HG03565 (cell line): ENCODE data around the gene PIK3CD.

Experiments used
- ATAC-seq: cut with Tn5 transposase; IDR thresholded peaks from one replicate; pipeline ENCODE4 v1.9.1; 2021; ENCODE audit warnings: mild to moderate bottlenecking, moderate library complexity; ENCODE audit not compliant: unreplicated experiment

Gene PIK3CD

DNA sequence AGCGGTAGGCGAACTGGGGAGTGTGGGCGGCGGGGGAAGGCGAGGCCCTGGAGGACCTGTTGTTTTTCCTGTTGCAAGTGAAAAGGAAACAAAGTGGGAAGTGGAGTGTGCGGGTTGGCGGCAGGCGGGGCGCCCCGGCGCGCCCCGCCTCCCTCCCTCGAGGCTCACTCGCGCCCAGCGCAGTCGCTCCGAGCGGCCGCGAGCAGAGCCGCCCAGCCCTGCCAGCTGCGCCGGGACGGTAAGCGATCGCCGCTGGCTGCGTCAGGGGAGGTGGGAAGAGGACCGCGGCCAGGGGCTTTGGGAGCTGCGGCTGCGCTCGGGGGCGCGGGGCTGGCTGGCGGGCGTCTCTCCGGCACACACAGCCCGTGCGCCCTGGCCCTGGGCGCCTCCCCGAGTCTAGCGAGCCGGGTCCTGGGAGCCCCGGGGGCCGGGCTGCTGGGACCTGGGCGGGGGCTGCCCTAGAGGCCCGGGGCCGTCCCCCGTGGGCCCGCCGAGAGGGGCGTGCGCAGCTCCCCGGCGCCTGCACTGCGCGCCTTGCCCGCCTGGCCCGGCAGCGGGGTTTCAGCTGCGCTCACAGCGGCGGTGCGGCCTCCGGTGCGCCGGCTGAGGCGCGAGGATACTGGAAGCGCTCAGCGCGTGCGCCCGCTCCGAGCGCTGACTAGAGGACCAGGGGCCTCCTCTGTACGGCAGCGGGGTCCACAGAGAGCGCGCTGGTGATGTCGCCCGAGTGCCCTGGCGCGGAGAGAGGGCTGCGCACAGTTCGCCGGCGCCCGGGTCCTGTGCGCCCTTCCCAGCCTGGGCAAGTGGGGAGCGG is at the start of gene PIK3CD:
Gene PIK3CD (plus strand): TSS at position 167 of the 814 bp plus-strand sequence. CDS start 58,725 bp downstream, outside the sequence.
- no peak for ATAC-seq

DNA sequence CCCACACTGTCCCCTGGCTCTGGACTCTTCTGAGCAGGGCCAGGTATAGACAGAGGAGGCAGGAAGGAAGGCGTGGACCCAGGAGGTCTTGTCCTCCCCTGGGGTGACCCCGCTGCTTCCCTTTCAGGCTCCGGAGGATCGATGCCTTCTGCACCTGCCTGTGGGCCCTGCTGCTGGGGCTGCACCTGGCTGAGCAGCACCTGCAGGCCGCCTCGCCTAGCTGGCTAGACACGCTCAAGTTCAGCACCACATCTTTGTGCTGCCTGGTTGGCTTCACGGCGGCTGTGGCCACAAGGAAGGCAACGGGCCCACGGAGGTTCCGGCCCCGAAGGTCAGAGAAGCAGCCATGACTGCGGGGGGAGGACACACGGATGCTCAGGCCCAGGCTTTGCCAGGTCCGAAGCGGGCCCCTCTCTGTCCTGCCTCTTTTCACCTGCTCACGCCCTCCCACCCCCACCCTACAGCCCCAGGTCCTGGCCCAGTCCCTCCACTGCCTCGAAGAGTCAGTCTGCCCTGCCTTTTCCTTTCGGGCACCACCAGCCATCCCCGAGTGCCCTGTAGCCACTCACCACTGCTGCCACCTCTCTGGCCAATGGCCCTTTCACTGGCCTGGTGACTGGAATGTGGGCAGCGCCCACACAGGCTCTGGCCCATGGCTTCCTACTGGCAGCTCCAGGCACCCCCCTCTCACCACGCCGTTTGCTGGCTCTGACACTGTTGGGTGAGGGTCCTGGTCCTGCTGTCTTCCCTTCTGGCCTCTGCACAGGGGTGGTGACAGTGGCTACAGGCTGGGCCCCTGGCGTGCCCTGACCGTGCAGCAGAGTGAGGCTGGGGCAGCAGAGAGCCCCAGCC is 49.4 kb upstream of the PIK3CD start:
- ATAC-seq, result no peak

DNA sequence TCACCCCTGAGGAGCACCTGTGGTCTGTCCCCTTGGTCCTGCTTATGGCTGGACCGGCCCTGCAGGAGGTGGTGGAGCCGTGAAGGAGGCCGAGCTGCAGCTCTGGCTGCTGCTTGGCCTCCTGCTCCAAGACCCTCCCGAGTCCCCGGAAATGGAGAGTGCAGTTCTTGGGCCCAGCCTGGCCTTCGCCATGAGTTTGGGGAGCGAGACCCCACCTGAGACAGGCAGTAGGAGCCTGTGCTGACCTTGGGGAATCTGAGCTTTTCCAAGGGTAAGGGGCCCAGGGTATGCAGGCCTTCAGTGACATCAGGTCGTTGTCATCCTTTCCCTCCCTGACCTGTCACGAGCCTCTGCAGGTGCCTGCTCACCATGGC is 48.8 kb upstream of the PIK3CD start:
- no peak for ATAC-seq

DNA sequence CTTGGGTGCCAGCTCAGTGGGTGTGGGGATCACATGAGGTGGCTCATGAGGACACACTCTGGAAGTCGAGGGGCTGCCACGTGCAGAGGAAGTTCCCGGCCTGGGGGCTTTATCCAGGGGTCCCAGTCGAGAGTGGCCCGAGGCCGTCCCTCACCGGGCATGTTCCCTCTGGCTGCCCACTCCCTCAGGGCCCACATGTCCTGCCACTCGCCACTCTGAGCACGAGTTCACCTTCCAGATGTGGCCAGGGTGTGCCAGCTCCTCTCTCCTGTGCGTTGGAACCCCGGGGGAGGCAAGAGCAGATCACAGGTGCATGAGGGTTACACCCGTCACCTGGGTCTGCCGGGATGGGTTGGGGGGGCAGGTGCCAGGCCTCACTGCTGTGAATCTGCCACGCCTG is 48.2 kb upstream of the PIK3CD start:
- ATAC-seq, result no peak

DNA sequence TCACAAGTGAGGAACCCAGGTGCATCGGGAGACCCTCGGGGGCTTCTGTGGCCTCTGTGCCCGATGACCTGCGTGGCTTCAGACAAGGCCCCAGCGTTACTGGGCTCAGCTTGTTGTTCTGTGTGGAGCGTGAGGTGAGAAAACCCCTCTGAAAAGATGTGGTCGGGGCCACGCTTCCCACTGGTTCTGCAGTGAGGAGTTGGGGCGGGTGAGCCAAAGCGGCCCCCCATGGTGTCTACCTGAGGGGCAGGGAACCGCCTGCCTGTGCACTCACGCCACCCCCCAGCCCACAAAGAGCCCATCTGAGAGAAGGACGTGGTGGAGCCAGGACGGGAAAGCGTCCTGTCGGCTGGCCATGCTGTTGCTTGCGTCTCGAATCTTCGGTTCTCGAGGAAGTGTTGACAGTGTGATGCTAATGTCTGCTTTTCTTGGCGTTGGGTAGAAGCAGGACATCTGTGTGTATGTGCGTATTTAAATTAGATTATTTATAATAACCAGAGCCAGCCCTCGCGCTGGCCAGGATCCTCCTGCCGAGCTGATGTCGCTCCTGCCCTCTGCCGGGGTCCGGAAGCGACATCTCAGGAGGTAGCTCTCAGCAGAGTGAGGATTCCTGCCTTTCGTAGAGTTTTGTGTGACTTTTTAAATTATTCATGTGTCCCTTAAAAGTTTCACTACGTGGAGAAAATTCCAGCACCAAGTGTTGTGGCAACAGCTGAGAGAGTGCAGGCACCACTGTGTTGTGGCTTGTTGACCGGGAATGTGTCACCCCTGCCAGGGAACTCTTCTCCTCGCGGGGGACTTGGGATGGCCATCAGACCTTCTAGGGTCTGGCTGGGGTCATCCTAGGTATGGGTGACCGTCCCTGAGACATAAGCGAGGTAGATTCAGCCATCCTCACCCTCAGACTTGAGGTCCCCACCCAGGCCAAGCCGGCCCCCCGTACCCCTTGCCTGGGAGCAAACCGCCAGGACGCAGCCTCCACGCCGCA is 47.5 kb upstream of the PIK3CD start:
- no peak for ATAC-seq

DNA sequence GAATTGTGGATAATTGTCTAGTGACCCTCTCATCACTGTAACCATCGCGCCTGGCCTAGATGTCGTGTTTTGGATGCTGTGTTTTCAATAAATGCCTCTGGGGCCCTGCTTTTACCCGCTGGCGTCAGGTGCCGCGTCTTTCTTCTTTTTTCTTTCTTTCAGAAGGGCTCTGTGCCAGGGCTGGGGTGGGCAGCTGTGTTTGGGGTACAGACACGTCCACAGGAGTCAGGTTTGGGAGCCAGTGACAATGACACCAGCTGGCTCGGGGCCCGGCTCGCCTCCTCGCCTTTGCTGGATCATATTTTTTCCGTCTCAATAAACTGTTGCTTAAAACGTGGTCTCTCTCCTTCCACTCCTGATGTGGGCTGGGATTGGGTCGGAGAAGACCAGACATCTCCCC is 46.7 kb upstream of the PIK3CD start:
- no peak for ATAC-seq

DNA sequence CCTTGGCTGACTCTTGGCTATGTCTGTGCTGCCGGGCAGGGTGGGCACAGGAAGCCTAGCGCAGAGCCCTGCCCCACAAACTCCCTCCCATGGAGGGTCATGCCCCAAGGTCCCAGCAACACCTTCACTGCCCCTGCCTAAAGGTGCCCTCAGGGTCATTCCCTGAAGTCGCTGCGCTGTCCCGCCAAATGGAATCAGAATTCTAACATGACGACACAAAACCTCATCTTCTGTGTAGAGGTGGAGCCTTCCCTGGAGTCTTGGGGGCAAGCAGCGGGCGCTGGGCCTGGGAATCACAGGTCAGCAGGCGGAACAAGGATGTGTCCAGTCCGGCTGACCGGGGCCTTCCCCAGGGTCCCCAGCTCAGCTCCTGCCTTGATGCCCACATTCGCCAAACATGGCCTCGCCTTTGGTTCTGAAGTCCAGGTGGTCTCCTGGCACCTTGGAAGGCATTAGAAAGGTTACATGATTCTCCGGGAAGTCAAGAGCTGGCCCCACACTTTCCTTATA is 45.5 kb upstream of the PIK3CD start:
- ATAC-seq, result no peak

DNA sequence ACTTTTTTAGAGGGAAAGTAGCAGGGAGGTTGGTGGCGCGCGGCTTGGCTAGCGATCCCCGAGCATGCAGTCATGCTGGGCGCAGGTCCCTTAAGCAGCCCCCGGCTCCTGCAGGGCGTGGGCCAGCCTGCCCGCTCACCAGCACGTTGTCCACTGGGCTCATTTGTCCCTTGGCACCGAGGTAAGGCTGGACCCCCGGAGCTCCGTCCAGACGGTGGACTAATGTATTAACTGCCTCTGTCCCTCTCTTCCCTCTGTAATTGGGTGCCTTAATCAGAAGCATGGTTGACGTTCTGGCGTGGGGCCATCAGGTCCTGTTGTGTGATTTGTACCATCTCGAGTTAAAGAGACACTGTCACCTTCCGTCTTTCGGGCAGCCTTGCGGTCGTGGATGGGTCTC is 45.1 kb upstream of the PIK3CD start:
- no peak for ATAC-seq

DNA sequence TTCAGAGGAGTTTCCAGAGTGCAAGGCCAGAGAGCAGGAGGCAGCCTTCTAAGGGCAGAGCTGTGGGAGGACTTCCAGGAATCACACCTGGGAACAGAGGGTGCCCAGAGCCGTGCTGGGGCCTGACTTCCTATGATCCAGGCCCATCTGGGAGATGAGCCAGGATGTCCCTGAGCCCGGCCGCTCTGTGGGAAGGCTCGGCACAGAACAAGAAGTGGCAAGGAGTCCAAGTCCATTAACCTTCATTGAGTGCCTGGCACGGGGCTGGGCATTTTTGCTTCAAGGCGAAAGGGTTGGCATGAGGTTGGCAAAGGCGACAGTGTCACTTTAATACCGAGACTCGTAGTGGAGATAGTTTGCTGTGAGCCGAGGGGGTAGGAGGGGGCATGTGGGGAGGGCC is 44.6 kb upstream of the PIK3CD start:
- ATAC-seq, result no peak

DNA sequence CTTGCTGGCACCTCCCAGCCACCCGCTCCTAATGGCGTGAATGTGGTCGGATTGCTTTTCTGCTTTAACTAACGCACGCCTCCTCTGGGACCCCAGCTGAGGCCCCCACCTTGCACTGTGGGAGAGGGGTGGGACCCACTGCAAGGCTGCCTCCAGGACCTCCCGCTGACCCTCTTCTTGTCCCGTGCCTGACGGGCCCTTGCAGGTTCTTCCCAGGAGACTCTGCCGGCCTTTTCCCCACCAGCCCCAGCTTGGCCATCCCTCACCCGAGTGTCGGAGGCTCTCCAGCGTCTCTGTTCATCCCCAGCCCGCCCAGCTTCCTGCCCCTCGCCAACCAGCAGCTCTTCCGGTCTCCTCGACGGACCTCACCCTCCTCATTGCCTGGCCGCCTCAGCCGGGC is 44.2 kb upstream of the PIK3CD start:
- ATAC-seq, result no peak

DNA sequence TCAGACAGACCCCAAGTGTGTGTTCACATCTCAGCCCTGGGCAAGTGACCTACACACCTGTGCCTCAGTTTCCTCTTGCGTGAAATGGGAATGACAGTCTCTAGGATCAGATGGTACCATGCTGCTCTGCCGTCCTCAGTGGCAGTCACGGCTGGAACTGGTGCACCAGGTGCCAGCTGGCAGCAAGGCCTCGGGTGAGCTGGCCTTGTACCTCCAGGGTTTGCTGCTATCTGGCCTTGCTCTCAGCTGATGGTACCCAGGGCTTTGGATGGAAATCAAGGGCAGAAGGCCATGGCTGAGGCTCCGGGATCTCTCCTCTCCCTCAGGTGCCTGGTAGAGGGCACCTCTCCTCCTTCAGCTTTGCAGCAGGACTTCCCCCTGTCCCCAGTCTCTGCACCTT is 41.5 kb upstream of the PIK3CD start:
- no peak for ATAC-seq

DNA sequence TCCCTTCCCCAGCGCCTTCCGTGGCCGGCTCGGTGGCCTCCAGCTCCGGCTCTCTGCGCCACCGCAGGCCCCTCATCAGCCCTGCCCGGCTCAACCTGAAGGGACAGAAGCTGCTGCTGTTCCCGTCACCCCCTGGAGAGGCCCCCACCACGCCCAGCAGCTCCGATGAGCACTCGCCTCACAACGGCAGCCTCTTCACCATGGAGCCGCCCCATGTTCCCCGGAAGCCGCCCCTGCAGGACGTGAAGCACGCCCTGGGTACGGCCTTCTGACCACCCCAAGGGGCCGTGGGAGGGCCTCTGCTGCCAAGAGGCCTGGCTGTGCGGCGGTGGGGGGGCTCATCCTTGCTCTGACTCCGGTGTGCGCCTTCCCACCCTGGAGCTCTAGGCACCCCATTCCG is 41.0 kb upstream of the PIK3CD start:
- ATAC-seq, result no peak

DNA sequence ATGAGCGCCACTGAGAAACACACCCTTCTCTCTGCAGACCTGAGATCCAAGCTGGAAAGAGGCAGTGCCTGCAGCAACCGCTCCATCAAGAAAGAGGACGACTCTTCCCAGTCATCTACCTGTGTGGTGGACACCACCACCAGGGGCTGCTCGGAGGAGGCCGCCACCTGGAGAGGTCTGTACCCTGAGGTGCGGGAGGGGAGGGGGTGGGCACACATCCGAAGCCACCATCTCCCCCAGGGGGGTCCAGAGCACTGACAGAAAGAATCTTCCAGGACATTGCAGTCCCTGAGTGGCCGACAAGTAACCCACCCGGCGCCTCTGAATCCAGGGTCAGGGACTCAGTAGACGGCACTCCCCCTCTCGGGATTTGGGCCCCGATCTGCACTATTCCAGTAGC is 39.8 kb upstream of the PIK3CD start:
- no peak for ATAC-seq

DNA sequence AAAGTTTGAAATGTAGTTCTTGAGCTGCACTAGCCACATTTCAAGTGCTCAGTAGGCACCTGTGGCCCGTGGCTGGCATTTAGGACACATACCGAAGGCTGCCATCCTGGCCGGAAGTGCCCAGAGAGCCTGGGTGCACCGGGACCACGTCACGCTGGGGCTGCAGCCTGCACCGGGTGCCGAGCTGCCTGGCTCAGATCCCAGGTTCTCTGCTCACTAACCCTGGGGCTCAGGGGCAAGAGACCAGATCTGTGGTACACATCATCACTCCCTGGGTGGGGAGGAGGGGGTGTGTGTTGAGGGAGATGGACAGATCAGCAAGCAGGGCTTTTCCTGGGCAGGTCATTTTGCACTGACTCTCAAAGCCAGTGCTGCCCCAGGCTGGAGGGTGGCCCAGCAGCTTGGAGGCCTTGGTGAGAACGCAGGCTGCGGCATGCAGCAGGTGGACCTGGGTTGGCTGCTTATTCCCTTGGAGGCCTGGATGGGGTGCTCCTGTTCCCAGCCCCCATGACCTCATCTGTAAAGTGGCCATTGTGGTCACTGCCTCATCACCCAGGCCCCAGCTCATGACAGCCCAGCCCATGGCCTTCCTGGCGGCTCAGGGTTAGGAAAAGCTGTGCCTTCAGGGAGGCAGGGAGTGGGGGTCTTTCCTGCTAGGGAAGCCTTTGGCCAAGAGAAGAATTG is 39.2 kb upstream of the PIK3CD start:
- no peak for ATAC-seq

DNA sequence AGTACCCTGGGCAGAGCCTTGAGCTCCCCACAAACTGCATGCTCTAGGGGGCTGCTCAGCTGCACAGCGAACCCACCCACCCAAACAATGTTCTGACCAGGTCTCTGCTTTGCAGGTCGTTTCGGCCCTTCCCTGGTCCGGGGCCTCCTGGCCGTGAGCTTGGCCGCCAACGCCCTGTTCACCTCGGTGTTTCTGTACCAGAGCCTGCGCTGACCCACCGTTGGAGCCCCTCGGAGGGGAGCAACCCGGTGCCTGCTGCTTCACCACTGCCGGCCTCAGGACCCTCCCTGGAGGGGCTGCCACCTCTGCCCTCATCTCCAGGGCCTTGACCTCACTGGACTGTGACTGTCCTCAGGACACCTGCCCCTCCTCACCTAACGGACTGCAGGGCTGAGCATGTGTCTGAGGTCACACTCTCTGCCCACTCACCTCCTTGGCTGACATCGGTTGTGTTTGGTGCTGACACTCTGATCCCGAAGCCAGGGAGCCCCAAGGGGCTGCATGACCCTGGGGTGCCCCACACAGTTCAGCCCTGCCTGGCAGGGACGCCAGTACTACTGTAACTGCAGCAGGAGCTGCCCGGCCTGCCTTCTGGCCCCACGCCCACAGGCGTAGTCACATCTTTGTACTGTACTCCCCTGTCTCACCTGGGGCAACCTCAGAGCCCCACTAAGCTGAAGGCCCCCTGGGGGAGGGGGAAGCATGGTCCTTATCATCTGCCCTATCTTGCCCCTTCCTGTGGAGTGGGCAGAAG is 38.5 kb upstream of the PIK3CD start:
- ATAC-seq, result no peak

DNA sequence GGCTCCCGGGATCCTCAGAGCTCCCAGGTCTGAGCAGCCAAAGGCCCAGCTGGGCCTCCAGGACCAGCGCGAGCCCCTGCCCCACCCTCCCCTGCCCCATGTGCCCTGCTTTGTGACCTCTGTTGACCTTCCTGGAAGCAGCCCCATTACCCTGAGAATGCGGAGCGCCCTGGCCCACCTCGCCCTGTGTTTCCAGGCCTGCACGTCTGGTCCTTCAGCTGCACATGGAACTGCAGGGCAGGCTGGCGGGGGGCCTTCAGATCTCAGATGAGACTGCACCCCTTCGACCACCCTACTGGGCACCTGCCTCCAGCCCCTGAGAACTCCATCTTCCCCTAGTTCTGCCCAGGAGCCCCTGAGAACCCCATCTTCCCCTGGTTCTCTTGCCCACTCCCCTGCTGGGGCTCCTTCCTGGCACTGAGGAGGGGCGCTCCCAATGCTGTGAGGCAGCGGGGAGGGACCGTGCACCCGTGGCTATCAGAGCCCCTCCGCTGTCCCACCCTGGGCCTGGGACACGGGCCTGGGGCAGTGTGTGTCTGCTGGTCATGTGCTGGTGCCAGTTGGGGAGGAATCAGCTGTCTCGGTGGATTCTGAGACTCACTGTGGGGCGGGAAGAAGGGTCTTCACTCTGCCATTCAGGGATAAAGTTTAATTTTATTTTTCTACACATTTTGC is 37.8 kb upstream of the PIK3CD start:
- ATAC-seq, result no peak

DNA sequence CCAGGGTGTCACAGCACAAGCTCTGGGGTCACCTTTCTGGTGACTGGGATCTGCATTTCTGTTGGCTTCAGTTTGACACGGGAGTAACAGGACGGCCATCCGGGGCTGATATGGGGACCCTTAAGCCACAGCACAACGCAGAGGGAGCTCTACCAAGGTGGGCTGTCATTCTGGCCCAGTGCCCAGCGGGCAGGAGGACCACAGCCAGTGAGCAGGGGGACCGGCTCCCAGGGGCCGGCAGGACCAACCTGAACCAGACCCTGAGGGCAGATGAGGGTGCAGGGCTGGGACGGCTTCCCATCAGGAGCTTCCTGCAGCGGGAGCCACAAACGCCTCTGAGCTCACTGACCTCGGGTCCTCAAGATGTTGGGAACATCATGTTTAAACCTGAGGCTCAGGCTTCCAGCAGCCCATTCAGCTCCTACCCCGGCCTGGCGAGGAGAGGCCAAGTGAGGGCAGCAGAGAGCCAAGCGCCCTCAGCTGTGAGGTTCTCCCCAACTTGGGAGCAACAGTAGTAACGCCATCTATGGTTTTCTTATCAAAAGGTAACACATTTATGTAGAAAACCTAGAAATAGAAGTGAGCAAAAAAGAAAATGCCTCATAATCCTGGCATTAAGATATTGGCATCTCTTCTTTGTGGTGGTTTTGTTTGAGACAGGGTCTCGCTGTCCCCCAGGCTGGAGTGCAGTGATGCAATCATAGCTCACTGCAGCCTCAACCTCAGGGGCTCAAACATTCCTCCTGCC is 36.0 kb upstream of the PIK3CD start:
- no peak for ATAC-seq
